OCI-LY1 (cell line): ENCODE data around the gene BPIFB2.

Experiments used
- EZH2 ChIP-seq: fragments of 200-600 bp; sonication (generic), shearing (Covaris generic); IDR thresholded peaks from 2 replicates; pipeline ENCODE4 v1.8.0; 2017; ENCODE audit warnings: borderline replicate concordance, mixed run types, mild to moderate bottlenecking, antibody characterized with exemption, low read length, moderate library complexity, mixed read lengths
- TF ChIP-seq, protein P1 (sequence below): fragments of 200-600 bp; sonication (generic), shearing (Covaris generic); IDR thresholded peaks from 2 replicates; pipeline ENCODE4 v1.5.1; 2017; ENCODE audit warnings: mild to moderate bottlenecking, antibody characterized with exemption, low read length, moderate library complexity, mixed read lengths

DNA sequence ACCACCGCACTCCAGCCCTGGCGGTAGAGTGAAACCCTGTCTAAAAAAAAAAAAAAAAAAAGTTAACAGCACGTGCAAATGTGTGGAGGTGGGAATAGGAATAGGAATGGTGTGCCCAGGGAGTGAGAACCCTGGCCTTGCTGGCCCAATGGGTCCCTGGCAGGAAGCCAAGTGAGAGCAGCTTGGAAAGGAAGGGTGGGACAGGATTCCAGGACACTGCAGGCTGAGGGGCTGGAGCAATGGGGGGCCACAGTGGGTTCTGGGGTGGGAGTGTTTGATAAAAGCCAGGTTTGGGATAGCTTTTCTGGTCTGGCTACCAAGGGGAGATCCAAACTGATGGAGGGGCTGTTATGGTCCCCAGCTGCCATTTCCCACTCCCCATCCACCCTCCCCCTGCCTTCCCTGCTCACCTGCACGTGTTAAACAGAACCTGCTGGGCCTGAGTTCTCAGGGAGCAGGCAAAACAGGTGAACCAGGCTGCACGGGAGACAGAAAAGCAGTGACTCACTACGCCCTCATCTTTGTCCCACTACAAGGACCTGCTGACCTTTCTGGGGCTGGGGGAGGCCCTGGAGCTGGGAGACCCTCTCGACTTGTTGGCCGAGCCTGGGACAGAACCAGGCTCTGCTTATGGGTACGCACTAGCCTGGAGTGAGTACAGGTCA lies 6.6 kb upstream of the BPIFB2 start:
- TF ChIP-seq, protein P1, sequence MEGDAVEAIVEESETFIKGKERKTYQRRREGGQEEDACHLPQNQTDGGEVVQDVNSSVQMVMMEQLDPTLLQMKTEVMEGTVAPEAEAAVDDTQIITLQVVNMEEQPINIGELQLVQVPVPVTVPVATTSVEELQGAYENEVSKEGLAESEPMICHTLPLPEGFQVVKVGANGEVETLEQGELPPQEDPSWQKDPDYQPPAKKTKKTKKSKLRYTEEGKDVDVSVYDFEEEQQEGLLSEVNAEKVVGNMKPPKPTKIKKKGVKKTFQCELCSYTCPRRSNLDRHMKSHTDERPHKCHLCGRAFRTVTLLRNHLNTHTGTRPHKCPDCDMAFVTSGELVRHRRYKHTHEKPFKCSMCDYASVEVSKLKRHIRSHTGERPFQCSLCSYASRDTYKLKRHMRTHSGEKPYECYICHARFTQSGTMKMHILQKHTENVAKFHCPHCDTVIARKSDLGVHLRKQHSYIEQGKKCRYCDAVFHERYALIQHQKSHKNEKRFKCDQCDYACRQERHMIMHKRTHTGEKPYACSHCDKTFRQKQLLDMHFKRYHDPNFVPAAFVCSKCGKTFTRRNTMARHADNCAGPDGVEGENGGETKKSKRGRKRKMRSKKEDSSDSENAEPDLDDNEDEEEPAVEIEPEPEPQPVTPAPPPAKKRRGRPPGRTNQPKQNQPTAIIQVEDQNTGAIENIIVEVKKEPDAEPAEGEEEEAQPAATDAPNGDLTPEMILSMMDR, result no peak
- TF ChIP-seq EZH2, result no peak
